Measurements from ENCODE around the gene CKAP2. TPM values are rescaled to one million over a fixed set of nuclear protein-coding genes. Genes with fewer than 3 reads are reported as not detected.
"Not testable (repeated sequence)": the region's sequence is repeated elsewhere in the genome, so short reads cannot be mapped to it uniquely, and the experiment has no call there.

The CKAP2 gene
- total and polyA plus RNA-seq, 4 donors: 2.0 to 19.2 (median 4.7) TPM

GRCh38 chr13:52461265-52461664, 6.0 kb downstream of the CKAP2 start:
- Histone ChIP-seq H3K27me3 (ENCODE audit: control insufficient read depth in 3 of 3, insufficient read depth in 3 of 3, low read length in 2 of 3) (no peaks in the 10 kb centered on the region), H3K4me3 (no peak overlapping the region), H3K27ac (ENCODE audit: low read depth in 1 of 2, low read length in 1 of 2) (no peak overlapping the region), H3K4me1 (ENCODE audit: control insufficient read depth in 5 of 5, insufficient read depth in 5 of 5, low read length in 5 of 5) (peaks cover 0 to 10% (median 0%) of the 10 kb centered on the region in 5 donors), H3K9ac (ENCODE audit: insufficient read depth in 1 of 2, low read length in 2 of 2) (no peak overlapping the region), H3K9me3 (ENCODE audit: control insufficient read depth in 4 of 4, insufficient read depth in 3 of 4, low read length in 3 of 4) (no peaks in the 10 kb centered on the region), H3K36me3 (ENCODE audit: control insufficient read depth in 4 of 4, insufficient read depth in 4 of 4, low read length in 4 of 4) (peaks cover 4 to 29% (median 12%) of the 10 kb centered on the region in 4 donors)
- no peak for TF ChIP-seq CTCF (IDR thresholded peaks at IDR 0.05; ENCODE audit: control extremely low read depth, extremely low read depth)
- DNase-seq (no peak), ATAC-seq (ENCODE audit: insufficient read depth, low FRiP score) (no peak)
- 84 to 91% methylated on average over 3 of the region's 3 CpGs for whole genome bisulfite sequencing, 2 donors

- peaks cover 4 to 40% (median 15%) of the 10 kb centered on the region in 4 donors for H3K36me3 ChIP-seq (ENCODE audit: control insufficient read depth in 4 of 4, insufficient read depth in 4 of 4, low read length in 4 of 4)
- no peaks in the 10 kb centered on the region for H3K27me3 ChIP-seq (ENCODE audit: control insufficient read depth in 3 of 3, insufficient read depth in 3 of 3, low read length in 2 of 3)
- no peaks in the 10 kb centered on the region for H3K4me1 ChIP-seq (ENCODE audit: control insufficient read depth in 5 of 5, insufficient read depth in 5 of 5, low read length in 5 of 5)
- H3K27ac ChIP-seq (ENCODE audit: low read depth in 1 of 2, low read length in 1 of 2): no peak overlapping the region
- TF ChIP-seq CTCF (IDR thresholded peaks at IDR 0.05; ENCODE audit: control extremely low read depth, extremely low read depth): no peak
- H3K9ac ChIP-seq (ENCODE audit: insufficient read depth in 1 of 2, low read length in 2 of 2): no peak overlapping the region
- ATAC-seq (ENCODE audit: insufficient read depth, low FRiP score) (no peak), DNase-seq (no peak)
- H3K9me3 ChIP-seq (ENCODE audit: control insufficient read depth in 4 of 4, insufficient read depth in 3 of 4, low read length in 3 of 4): no peaks in the 10 kb centered on the region
- WGBS, 2 donors: 78 to 85% methylated on average over 4 of the region's 4 CpGs
- H3K4me3 ChIP-seq: no peak overlapping the region
Measured at GRCh38 chr13:52463526-52463925, 8.2 kb downstream of the CKAP2 start.

- H3K4me1 ChIP-seq (ENCODE audit: control insufficient read depth in 5 of 5, insufficient read depth in 5 of 5, low read length in 5 of 5); H3K9ac ChIP-seq (ENCODE audit: insufficient read depth in 1 of 2, low read length in 2 of 2); H3K4me3 ChIP-seq; H3K9me3 ChIP-seq (ENCODE audit: control insufficient read depth in 4 of 4, insufficient read depth in 3 of 4, low read length in 3 of 4); H3K27me3 ChIP-seq (ENCODE audit: control insufficient read depth in 3 of 3, insufficient read depth in 3 of 3, low read length in 2 of 3); ATAC-seq (ENCODE audit: insufficient read depth, low FRiP score); H3K27ac ChIP-seq (ENCODE audit: low read depth in 1 of 2, low read length in 1 of 2); DNase-seq: not testable (repeated sequence)
- 98% methylated on average over 2 of the region's 2 CpGs for WGBS, 2 donors
- H3K36me3 ChIP-seq (ENCODE audit: control insufficient read depth in 4 of 4, insufficient read depth in 4 of 4, low read length in 4 of 4): peaks cover 0 to 38% (median 14%) of the 10 kb centered on the region in 4 donors
Measured at GRCh38 chr13:52468487-52468886, 13.2 kb downstream of the CKAP2 start.

- H3K4me3 ChIP-seq; H3K9ac ChIP-seq (ENCODE audit: insufficient read depth in 1 of 2, low read length in 2 of 2); H3K36me3 ChIP-seq (ENCODE audit: control insufficient read depth in 4 of 4, insufficient read depth in 4 of 4, low read length in 4 of 4); H3K27ac ChIP-seq (ENCODE audit: low read depth in 1 of 2, low read length in 1 of 2); H3K9me3 ChIP-seq (ENCODE audit: control insufficient read depth in 4 of 4, insufficient read depth in 3 of 4, low read length in 3 of 4); H3K27me3 ChIP-seq (ENCODE audit: control insufficient read depth in 3 of 3, insufficient read depth in 3 of 3, low read length in 2 of 3); DNase-seq; ATAC-seq (ENCODE audit: insufficient read depth, low FRiP score); H3K4me1 ChIP-seq (ENCODE audit: control insufficient read depth in 5 of 5, insufficient read depth in 5 of 5, low read length in 5 of 5): not testable (repeated sequence)
- WGBS, 2 donors: 86 to 89% methylated on average over 6 of the region's 7 CpGs
Measured at GRCh38 chr13:52480677-52481428, 25.6 kb downstream of the CKAP2 start.

- H3K27me3 ChIP-seq (ENCODE audit: control insufficient read depth in 3 of 3, insufficient read depth in 3 of 3, low read length in 2 of 3); H3K27ac ChIP-seq (ENCODE audit: low read depth in 1 of 2, low read length in 1 of 2); H3K4me3 ChIP-seq; ATAC-seq (ENCODE audit: insufficient read depth, low FRiP score); H3K9me3 ChIP-seq (ENCODE audit: control insufficient read depth in 4 of 4, insufficient read depth in 3 of 4, low read length in 3 of 4); DNase-seq; H3K36me3 ChIP-seq (ENCODE audit: control insufficient read depth in 4 of 4, insufficient read depth in 4 of 4, low read length in 4 of 4); H3K9ac ChIP-seq (ENCODE audit: insufficient read depth in 1 of 2, low read length in 2 of 2); H3K4me1 ChIP-seq (ENCODE audit: control insufficient read depth in 5 of 5, insufficient read depth in 5 of 5, low read length in 5 of 5): not testable (repeated sequence)
- 62 to 91% methylated on average over 1 to 2 of the region's 2 CpGs for WGBS, 2 donors
Measured at GRCh38 chr13:52487078-52487477, 31.8 kb downstream of the CKAP2 start.

- not testable (repeated sequence) for ATAC-seq (ENCODE audit: insufficient read depth, low FRiP score); H3K9ac ChIP-seq (ENCODE audit: insufficient read depth in 1 of 2, low read length in 2 of 2); H3K36me3 ChIP-seq (ENCODE audit: control insufficient read depth in 4 of 4, insufficient read depth in 4 of 4, low read length in 4 of 4); H3K27ac ChIP-seq (ENCODE audit: low read depth in 1 of 2, low read length in 1 of 2); DNase-seq; H3K9me3 ChIP-seq (ENCODE audit: control insufficient read depth in 4 of 4, insufficient read depth in 3 of 4, low read length in 3 of 4); H3K4me3 ChIP-seq; H3K27me3 ChIP-seq (ENCODE audit: control insufficient read depth in 3 of 3, insufficient read depth in 3 of 3, low read length in 2 of 3); H3K4me1 ChIP-seq (ENCODE audit: control insufficient read depth in 5 of 5, insufficient read depth in 5 of 5, low read length in 5 of 5)
- WGBS, 2 donors: no CpG with 5 or more reads among the region's 22 CpGs
Measured at GRCh38 chr13:52488763-52489162, 33.5 kb downstream of the CKAP2 start.

- 86 to 88% methylated on average over 1 to 2 of the region's 5 CpGs for WGBS, 2 donors
- H3K27ac ChIP-seq (ENCODE audit: low read depth in 1 of 2, low read length in 1 of 2); H3K36me3 ChIP-seq (ENCODE audit: control insufficient read depth in 4 of 4, insufficient read depth in 4 of 4, low read length in 4 of 4); H3K4me1 ChIP-seq (ENCODE audit: control insufficient read depth in 5 of 5, insufficient read depth in 5 of 5, low read length in 5 of 5); ATAC-seq (ENCODE audit: insufficient read depth, low FRiP score); H3K27me3 ChIP-seq (ENCODE audit: control insufficient read depth in 3 of 3, insufficient read depth in 3 of 3, low read length in 2 of 3); H3K9ac ChIP-seq (ENCODE audit: insufficient read depth in 1 of 2, low read length in 2 of 2); DNase-seq; H3K4me3 ChIP-seq; H3K9me3 ChIP-seq (ENCODE audit: control insufficient read depth in 4 of 4, insufficient read depth in 3 of 4, low read length in 3 of 4): not testable (repeated sequence)
Measured at GRCh38 chr13:52491015-52491414, 35.7 kb downstream of the CKAP2 start.

Measured in lung (tissue), 12 donors.